Loucy (cell line): ENCODE measurements around the gene ISM1.

ENCODE experiments used
- H2AFZ ChIP-seq: fragments of 200-600 bp; sonication (generic); 2 replicates; pipeline ENCODE4 v1.6.0; 2016; ENCODE audit warnings: antibody characterized with exemption, mild to moderate bottlenecking, low read length, moderate library complexity
- H3F3A ChIP-seq: fragments of 200-600 bp; 2 replicates; pipeline ENCODE4 v1.6.0; 2016; ENCODE audit warnings: antibody characterized with exemption, low read depth, mild to moderate bottlenecking
- H3K27me3 ChIP-seq: fragments of 200-600 bp; sonication (generic); 2 replicates; pipeline ENCODE4 v1.6.1; 2014; ENCODE audit warnings: low read length, mild to moderate bottlenecking; ENCODE audit not compliant: insufficient read depth, poor library complexity, severe bottlenecking
- H3K36me3 ChIP-seq: fragments of 200-600 bp; sonication (generic); 2 replicates; pipeline ENCODE4 v1.6.1; 2016; ENCODE audit warnings: low read length; ENCODE audit not compliant: insufficient read depth
- H3K4me1 ChIP-seq: fragments of 200-600 bp; sonication (generic); 2 replicates; pipeline ENCODE4 v1.5.1; 2014; ENCODE audit warnings: low read length, mild to moderate bottlenecking; ENCODE audit not compliant: insufficient read depth, poor library complexity, severe bottlenecking
- H3K4me2 ChIP-seq: fragments of 200-600 bp; sonication (generic); 2 replicates; pipeline ENCODE4 v1.6.0; 2014; ENCODE audit warnings: antibody characterized with exemption, low read length, low read depth, mild to moderate bottlenecking; ENCODE audit not compliant: poor library complexity, severe bottlenecking
- H3K4me3 ChIP-seq: fragments of 200-600 bp; sonication (generic); 2 replicates; pipeline ENCODE4 v1.5.1; 2014; ENCODE audit warnings: low read length, mild to moderate bottlenecking, mixed read lengths; ENCODE audit not compliant: poor library complexity, severe bottlenecking
- H3K79me2 ChIP-seq: fragments of 200-600 bp; sonication (generic); 2 replicates; pipeline ENCODE4 v1.6.1; 2014; ENCODE audit warnings: low read length; ENCODE audit not compliant: insufficient read depth
- H3K9ac ChIP-seq: fragments of 200-600 bp; sonication (generic); 2 replicates; pipeline ENCODE4 v1.6.0; 2014; ENCODE audit warnings: mild to moderate bottlenecking, low read depth, low read length, moderate library complexity; ENCODE audit not compliant: poor library complexity, severe bottlenecking
- H3K9me2 ChIP-seq: fragments of 200-600 bp; sonication (generic); replicated peaks from 2 replicates; pipeline ENCODE4 v1.6.1; 2016; ENCODE audit warnings: low read depth, low read length, mixed read lengths
- H3K9me3 ChIP-seq: fragments of 200-600 bp; sonication (generic); 2 replicates; pipeline ENCODE4 v1.6.1; 2014; ENCODE audit warnings: mild to moderate bottlenecking, antibody characterized with exemption, low read length, low read depth; ENCODE audit not compliant: insufficient read depth
- H4K20me1 ChIP-seq: fragments of 200-600 bp; sonication (generic); 2 replicates; pipeline ENCODE4 v1.6.0; 2014; ENCODE audit warnings: antibody characterized with exemption, low read length, mild to moderate bottlenecking; ENCODE audit not compliant: insufficient read depth, poor library complexity, severe bottlenecking
- CTCF ChIP-seq: fragments of 200-600 bp; sonication (generic); conservative IDR thresholded peaks from 2 replicates; pipeline ENCODE4 v1.5.1; 2014; ENCODE audit warnings: mild to moderate bottlenecking, antibody characterized with exemption, low read length
- EZH2phosphoT487 ChIP-seq: fragments of 200-600 bp; IDR thresholded peaks from 2 replicates; pipeline ENCODE4 v1.6.1; 2018; ENCODE audit warnings: antibody characterized with exemption, mild to moderate bottlenecking, moderate library complexity, borderline replicate concordance

ISM1 gene

GRCh38 chr20:13220904-13221297, at the start of gene ISM1:
ISM1 (plus strand) TSS chr20:13221274; CDS start chr20:13221777, 503 bp downstream.
- Histone ChIP-seq H3K4me2 (peak within 1 kb of the TSS; percentile 87), H3K9me3 (no peaks in the 10 kb centered on the region), H2AFZ (peak within 1 kb of the TSS; percentile 92), H3K9ac (no peak within 1 kb of the TSS), H3K9me2 (no peaks in the 10 kb centered on the region), H3K36me3 (no peaks in the 10 kb centered on the region), H3K4me1 (peaks cover 4% of the 10 kb centered on the region), H3K27me3 (peaks cover 26% of the 10 kb centered on the region), H4K20me1 (no peaks in the 10 kb centered on the region), H3K79me2 (no peaks in the 10 kb centered on the region), H3F3A (no peaks in the 10 kb centered on the region), H3K4me3 (peak within 1 kb of the TSS; percentile 69)
- TF ChIP-seq EZH2phosphoT487 (no peak), CTCF (no peak)

- Histone ChIP-seq H4K20me1 (no peaks in the 10 kb centered on the region), H3K36me3 (no peaks in the 10 kb centered on the region), H3K79me2 (no peaks in the 10 kb centered on the region), H3K9me3 (no peaks in the 10 kb centered on the region), H3F3A (no peaks in the 10 kb centered on the region), H2AFZ (no peak overlapping the region), H3K9ac (no peak overlapping the region), H3K27me3 (no peaks in the 10 kb centered on the region), H3K9me2 (no peaks in the 10 kb centered on the region), H3K4me1 (no peaks in the 10 kb centered on the region), H3K4me2 (no peak overlapping the region), H3K4me3 (no peak overlapping the region)
- no peak for TF ChIP-seq CTCF
- no peak for TF ChIP-seq EZH2phosphoT487
Measured at GRCh38 chr20:13173201-13173600, 47.9 kb upstream of the ISM1 start.

GRCh38 chr20:13174402-13174801, 46.7 kb upstream of the ISM1 start:
- Histone ChIP-seq H2AFZ (no peak overlapping the region), H3K9me3 (no peaks in the 10 kb centered on the region), H3K9me2 (no peaks in the 10 kb centered on the region), H3K36me3 (no peaks in the 10 kb centered on the region), H4K20me1 (no peaks in the 10 kb centered on the region), H3K4me1 (no peaks in the 10 kb centered on the region), H3K9ac (no peak overlapping the region), H3K4me2 (no peak overlapping the region), H3K79me2 (no peaks in the 10 kb centered on the region), H3F3A (no peaks in the 10 kb centered on the region), H3K4me3 (no peak overlapping the region), H3K27me3 (no peaks in the 10 kb centered on the region)
- TF ChIP-seq CTCF (no peak), EZH2phosphoT487 (no peak)
